EH (cell line): ENCODE measurements around the gene THTPA.
A peak's percentile ranks its signal among the peaks of the same experiment; 100 is the strongest.
"Not testable (repeated sequence)": the region's sequence is repeated elsewhere in the genome, so short reads cannot be mapped to it uniquely, and the experiment has no call there.

Experiments
- DNase-seq: peaks from one replicate; pipeline ENCODE4 v3.0.0-alpha.2; 2015; ENCODE audit warnings: low read depth

Gene THTPA

GRCh38 chr14:23533652-23534435 is 22.2 kb upstream of the THTPA start:
- no peak for DNase-seq

- no peak for DNase-seq
Measured at GRCh38 chr14:23535943-23536342, 20.1 kb upstream of the THTPA start.

GRCh38 chr14:23536494-23536893 is 19.6 kb upstream of the THTPA start:
- no peak for DNase-seq

DNA sequence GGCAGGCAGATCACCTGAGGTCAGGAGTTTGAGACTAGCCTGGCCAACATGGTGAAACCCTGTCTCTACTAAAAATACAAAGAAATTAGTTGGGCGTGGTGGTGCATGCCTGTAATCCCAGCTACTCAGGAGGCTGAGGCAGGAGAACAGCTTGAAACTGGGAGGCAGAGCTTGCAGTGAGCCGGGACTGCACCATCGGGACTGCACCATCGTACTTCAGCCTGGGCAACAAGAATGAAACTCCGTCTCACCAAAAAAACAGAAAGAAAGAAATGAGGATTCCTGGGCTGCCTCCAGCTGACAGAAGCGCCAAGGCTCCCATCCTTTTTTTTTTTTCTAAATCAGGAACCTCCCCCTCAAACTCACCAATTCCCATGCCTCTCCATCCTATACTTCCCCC is 19.2 kb upstream of the THTPA start:
- DNase-seq: not testable (repeated sequence)

GRCh38 chr14:23537351-23538049 is 18.6 kb upstream of the THTPA start:
- peak; percentile 29 for DNase-seq

DNA sequence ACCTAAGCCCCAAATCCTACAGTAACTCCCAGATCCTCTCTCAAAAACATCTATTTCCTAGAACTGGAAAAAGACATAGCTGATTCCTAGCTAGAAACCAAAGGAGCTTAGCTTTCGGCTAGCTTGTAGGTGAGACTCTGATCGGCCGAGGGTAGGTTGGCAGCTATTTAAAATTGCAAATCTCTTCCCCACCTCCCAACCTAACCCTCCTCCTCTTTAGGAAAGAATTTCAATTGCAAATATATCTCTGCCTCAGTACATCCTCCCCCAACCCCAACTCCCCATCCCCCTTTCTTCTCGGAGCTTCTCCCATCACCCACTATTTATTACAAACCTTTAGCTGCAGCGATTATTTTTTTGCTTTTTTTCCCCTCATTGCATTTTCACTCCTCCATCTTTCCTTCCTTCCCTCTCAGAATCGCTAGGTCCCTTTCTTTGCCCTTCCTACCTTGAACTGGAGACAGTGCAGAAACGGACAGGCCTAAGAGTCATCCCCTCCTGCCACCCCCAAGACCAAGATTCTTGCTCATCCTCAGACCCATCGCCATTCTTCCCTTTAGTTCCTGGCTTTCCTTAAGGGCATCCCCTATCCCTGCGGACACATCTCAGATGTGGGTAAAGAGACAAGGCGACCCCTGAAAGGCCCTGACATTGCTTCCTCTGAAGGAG is 17.9 kb upstream of the THTPA start:
- DNase-seq: no peak

DNA sequence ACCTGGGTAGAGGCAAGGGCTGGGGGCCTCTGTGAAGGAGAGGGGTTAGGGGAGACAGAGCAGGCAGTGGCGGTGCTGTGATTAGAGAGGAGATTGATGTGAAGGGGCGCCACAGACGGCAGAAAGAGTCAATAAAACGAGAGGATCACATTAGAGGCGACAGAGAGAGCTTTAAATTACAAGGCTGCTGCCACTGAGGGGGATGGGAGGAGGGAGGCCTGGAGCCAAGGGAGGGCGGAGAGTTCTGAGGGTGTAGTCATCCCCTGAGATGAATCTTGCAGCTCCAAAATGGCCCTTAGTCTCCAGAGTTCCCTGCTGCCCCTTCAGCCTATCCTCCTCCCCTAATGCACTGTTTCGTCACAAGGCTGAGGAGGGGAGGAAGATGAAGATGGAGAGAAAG is 17.3 kb upstream of the THTPA start:
- DNase-seq: peak; percentile 56

DNA sequence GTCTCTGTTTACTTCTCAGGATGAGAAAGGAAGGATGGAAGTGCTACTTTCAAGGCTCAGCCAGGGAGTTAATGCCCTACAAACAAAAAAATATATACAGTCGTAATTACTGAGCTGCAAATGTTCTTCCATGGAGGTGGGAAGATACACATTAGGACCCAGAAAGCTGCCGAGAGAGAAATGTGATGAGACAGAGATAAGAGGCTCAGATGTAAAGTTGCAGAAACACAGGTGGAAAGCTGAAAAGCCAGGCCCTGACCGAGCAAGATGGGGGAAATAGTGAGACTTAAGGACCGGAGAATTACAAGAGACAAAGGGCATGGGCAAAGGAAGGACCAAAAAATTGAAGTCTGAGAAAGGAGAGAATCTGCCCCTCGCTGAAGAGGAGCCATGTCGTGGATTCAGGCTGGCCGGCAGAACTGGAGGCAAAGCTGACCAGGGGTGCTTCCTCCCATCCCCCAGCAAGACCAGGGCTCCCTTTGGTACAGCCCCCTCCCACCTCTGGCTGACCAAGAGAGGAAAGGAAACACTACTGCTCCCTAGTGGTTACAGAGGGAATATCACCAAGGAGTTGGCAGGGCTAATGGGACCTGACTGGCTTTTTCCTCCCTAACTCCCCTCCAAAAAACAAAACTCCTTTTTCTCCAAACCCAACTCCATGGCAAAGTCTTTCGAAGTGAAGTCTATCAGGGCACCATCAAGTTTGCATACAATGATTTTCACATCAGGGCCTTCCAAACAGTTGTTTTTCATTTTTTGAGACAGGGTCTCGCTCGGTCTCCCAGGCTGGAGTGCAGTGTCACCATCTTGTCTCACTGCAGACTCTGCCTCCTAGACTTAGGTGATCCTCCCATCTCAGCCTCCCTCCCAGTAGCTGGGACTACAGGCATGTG is 16.6 kb upstream of the THTPA start:
- peak; percentile 51 for DNase-seq

- no peak for DNase-seq
Measured at GRCh38 chr14:23540141-23540469, 16.0 kb upstream of the THTPA start.

GRCh38 chr14:23542261-23542660 is 13.8 kb upstream of the THTPA start:
- no peak for DNase-seq

DNA sequence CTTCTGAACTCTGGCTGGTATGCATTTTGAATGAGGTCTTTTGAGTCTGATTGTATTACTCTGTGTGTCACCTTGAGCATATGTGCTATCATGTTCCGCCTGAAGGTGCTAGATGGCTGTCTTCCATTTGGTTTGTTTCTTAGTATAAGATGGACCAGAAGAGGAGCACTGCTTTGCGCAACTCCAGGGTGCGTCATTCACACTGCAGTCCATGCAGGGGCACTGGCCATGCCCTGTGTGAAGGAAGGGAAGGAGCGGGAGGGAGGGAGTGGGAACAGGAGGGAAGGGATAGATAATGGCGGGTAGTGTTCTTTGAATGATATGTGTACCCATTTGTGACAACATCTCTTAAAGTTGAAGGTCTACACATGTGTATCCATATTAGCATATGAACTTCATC is 12.7 kb upstream of the THTPA start:
- no peak for DNase-seq

DNA sequence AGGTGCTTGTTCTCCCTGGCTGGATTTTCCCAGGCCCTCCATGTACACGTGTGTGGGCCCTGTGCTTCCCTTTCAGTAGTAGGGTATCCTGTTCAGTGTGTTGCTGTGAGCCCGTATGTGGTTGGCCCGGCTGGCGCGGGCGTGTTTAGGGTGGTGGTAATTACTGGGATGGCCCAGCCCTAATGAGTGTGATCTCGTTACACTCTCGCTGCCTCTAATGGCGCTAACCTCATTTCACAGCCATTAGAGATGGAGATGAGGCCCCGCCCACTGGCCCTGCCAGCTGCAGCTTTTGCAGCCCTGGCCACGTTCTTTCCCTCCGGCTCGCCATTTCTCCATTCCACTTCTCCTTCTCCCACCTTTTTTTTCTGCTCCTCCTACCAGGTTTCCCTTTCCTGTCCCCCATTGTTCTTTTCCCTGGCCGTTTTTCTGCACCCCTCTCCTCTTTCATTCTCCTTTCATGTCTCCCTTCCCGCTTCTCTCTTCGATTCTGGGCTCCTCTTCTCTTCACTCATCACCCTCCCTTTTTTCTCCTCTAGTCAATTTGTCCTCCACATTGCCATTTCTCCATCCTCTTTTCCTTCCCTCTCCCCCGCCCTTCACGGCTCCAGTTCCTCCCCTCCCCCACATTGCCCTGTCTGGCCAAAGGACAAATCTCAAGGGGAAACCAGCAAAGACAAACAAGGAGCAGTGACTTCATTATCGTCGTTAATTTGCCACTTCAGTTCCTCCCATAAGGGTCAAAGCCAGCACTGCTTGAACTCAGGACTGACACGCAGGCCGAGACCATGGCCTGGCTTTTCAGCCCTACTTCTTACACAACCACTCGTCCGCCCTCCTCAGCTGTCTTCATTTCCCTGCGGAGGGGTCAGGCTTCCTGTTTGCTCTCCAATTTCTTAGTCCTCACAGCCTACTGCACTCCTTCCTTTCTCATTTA is 11.3 kb upstream of the THTPA start:
- no peak for DNase-seq

- DNase-seq: no peak
Measured at GRCh38 chr14:23545740-23546365, 10.2 kb upstream of the THTPA start.

DNA sequence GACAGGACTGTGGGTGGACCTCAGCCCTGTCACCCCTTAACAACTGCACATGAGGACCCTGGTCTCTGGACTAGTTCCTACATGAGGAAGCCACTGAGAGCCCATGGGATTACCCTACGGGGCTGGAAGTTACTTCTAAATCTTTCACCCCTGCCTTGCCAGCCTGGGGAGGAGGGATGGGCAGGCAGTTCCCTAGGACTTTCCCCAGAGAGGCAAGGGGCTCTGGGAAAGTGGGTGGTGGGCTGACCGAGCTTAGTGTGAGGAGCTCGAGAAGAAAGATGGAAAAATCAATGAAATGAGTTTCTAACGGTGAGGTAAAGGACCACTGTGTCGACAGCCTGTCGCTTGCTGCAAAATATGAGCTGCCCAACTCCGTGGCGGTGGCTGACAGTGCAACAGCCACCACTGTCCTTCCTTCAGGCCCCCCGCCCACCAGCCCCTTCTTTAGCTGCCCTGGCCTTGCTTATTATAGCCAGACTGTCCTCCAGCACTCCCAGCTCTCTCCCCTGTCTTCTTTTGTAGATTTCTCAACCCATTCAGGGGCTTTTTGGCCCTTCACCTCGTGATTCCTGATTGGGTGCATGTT is 9.5 kb upstream of the THTPA start:
- no peak for DNase-seq

GRCh38 chr14:23547924-23548323 is 8.1 kb upstream of the THTPA start:
- no peak for DNase-seq

GRCh38 chr14:23548351-23549318 is 7.4 kb upstream of the THTPA start:
- peak; percentile 87 for DNase-seq

GRCh38 chr14:23550131-23550811 is 5.8 kb upstream of the THTPA start:
- DNase-seq: no peak

DNA sequence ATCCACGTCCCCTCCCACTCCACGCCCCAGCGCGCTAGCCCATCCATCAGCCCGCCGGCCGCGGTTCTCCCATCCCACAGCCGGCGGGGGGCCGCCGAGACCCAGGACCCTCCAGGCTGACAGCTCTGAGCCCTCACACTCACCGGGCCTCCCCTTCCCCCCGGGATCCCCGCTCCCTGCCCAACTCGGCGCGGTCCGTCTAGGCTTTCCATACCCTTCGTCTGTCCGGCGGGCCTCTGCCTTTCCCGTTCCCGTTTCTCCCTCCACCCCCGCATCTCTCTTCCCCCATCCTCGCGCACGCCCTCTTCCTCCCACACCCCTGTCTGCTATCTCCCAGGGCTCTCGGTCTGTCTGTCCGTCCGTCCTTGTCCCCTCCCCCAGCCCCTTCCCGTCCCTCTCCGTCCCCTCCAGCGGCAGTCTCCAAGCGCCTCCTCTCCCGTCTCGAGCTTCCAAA is 5.2 kb upstream of the THTPA start:
- DNase-seq: peak; percentile 51
